Measurements from ENCODE around the gene STAG3.
A peak's percentile ranks its signal among the peaks of the same experiment; 100 is the strongest.

Gene STAG3

DNA sequence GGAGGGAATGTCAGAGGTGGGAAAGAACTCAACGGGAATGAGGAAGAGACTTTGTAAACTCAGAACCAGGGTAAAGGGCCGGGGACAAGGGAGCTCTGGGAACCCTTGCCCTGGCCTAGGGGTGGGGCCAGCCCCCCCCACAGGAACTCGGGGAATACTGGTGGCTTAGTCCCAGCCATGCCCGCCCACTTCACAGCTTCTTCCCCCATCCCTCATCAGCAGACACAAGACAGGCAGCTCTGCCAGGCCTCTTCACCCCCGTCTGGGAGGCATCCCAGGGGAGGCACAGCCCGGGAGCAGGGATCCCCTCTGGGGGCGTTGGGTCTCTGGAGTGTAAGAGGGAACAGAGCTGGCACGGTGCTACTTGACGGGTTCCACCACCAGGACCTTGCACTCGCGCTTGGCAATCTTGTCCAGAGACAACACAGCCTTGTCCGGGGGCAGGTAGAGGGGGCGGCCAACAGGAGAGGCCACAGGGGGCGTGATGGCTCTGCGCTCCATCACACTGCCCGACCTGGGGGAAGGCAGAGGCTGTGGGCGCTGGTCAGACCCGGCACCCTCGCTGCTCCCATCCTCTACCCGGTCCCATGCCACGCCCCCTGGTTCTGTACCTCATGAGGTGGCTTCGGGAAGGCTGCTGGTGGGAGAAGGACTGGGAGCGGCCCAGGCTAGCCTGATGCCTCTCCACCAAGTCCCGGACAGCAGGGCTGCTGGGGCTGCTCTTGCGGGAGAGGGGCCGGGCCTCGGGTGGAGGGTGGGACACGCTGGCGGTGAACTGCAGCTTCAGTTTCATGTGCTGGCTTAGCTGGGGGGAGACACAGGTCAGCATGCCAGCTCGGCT, 22.8 kb upstream of the STAG3 start:
- DNase-seq, result no peak

DNA sequence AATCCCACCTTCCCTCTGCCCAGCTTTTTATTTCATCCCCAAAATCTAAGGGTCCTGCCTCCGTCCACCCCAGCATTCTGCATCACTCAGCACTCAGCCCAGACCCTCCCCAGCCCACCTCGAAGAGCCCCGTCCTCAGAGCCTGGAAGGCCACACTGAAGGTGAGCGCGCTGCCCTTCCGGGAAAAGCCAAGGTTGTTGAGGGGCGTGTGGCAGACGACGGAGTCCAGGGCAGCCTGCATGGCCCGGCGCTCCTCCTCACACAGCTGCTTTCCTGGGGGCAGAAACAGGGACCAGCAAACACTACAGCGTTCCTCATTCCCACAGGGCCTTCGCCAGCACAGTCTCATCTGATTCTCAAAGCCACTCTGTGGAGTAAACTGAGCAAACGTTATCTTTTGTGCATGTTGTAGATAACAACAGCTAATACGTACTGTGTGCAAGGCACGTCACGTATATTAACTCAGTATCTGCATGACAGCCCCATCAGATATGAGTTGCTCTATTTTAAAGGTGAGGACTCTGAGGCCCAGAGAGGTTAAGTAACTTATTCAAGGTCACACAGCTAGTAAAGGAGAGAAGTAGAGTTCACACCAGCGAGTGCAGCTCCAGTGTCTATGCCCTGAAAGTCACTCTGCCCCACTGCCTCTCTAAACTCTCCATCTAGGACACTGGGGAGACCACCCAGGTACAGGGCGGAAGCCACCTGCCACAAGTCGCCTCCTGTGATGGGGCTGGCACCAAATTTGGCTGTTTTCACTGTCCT, 22.0 kb upstream of the STAG3 start:
- no peak for DNase-seq

- peak; percentile 40 for DNase-seq
These were observed 21.2 kb upstream of the STAG3 start for GRCh38 chr7:100156331-100157068.

DNA sequence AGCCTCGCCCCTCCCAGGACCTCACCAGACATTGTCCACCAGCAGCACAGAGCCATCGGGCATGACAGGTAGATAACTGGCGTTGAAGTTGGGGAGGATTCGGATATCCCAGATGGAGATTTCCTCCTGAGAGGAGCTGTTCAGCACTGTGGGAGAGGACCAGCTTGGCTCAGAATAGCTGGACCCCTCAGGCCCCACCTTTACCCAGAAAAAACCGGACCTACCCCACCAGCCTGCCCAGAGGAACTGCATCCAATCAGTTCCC, 20.7 kb upstream of the STAG3 start:
- DNase-seq, result no peak

GRCh38 chr7:100157334-100158228, 20.1 kb upstream of the STAG3 start:
- DNase-seq, result no peak

DNA sequence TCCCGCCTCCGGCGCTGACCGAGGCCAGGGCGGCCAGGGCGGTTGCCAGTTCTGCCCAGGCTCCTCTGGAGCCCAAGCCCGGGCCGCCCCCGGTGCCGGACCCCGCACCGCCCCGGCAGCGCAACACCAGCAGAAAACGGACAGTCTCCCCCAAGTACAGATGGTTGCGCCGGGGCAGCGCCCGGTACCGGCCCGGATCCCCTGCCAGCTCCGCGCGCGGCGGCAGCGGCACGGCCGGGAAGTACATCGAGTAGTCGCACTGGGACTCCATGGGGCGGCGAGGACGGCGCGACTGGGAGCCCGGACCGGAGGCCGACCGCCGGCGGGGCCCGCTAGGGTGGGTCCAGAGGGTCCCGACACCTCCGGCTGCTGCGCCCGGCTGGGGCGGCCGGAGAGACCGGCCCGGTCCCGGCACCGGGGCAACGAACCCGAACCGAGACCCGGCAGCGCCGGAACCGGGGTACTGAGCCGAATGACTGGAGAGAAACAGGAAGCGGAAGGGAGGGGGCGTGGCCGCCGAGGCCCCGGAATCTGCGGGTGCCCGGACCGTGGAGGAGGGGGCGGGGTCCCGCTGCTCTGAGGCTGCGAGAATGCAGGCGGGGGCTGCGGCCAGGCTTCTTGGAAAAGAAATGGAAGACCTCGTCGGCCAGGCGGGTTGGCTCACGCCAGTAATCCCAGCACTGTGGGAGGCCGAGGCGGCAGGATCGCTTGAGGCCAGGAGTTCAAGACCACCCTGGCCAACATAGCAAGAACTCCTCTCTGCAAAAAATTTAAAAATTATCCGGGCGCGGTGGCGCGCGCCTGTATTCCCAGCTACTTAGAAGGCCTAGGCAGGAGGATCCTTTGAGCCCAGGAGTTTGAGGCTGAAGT, 19.3 kb upstream of the STAG3 start, which contains the start of gene TRAPPC14:
Gene TRAPPC14, minus strand, starts transcription at position 495 of the 870 bp plus-strand sequence. Its CDS starts 224 bp downstream, at position 271.
- DNase-seq, result peak; percentile 80

DNA sequence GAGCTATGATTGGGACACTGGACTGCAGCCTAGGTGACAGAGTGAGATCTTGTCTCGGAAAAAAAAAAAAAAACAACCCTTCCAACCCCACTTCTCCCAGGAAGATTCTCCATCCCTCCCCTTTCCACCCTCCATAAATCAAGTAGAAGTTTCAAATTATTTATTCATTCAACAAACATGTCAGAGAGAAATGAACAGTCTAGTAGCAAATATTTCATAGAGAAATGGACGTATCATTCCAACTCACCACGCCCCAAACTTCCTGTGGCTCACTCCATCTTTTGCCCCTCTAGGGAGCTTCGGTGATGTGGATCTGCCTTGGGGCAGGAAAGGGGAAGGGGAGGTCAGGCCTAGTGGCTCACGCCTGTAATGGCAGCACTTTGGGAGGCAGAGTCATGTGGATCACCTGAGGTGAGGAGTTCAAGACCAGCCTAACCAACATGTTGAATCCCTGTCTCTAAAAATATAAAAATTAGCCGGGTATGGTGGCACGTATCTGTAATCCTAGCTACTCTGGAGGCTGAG, 18.6 kb upstream of the STAG3 start:
- DNase-seq, result peak; percentile 20

GRCh38 chr7:100160067-100160466, 17.7 kb upstream of the STAG3 start:
- no peak for DNase-seq

DNA sequence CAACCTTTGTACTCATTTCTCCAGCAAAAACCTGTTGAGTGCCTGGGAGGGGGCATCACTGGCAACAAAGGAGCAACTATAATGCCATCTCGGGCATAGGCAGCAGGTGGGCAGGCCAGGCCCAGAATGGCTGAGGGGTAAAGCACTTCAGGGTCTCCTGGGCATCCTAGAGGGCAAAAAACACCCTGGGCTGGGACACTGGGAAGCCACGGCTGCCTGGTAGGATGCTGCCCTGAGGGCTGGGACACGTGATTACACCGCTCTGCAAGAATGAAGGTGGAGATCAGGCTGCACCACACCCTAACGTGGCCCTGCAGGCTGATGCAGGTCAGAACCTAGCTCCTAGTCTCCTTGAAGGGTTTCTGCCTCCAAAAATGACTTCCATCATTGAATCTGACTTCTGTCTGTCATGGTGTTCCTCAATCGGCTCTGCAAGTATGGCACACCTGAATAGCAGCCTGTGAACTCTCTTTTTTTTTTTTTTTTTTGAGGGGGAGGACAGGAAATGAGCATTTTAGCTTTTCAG, 14.6 kb upstream of the STAG3 start:
- DNase-seq, result no peak

DNA sequence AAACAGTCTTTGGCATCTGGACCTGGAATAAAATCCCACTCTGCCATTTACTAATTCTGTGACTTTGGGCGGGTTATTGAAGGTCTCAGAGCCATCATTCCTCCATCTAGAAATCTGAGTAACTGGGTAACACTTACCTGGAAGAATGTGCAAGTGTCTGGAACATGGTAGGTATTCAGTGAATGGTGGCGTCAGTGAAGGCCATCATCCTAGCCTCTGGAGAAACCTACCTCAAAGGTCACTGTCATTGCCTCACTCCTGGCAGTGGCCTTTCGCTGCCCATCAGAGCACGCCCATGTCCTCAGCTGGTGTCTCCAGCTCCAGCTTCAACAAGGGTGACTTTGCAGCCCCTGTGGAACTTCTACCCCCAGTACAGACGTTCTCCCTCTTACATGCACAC, 13.8 kb upstream of the STAG3 start:
- DNase-seq, result no peak

GRCh38 chr7:100166317-100166940, 11.3 kb upstream of the STAG3 start:
- DNase-seq, result no peak

DNA sequence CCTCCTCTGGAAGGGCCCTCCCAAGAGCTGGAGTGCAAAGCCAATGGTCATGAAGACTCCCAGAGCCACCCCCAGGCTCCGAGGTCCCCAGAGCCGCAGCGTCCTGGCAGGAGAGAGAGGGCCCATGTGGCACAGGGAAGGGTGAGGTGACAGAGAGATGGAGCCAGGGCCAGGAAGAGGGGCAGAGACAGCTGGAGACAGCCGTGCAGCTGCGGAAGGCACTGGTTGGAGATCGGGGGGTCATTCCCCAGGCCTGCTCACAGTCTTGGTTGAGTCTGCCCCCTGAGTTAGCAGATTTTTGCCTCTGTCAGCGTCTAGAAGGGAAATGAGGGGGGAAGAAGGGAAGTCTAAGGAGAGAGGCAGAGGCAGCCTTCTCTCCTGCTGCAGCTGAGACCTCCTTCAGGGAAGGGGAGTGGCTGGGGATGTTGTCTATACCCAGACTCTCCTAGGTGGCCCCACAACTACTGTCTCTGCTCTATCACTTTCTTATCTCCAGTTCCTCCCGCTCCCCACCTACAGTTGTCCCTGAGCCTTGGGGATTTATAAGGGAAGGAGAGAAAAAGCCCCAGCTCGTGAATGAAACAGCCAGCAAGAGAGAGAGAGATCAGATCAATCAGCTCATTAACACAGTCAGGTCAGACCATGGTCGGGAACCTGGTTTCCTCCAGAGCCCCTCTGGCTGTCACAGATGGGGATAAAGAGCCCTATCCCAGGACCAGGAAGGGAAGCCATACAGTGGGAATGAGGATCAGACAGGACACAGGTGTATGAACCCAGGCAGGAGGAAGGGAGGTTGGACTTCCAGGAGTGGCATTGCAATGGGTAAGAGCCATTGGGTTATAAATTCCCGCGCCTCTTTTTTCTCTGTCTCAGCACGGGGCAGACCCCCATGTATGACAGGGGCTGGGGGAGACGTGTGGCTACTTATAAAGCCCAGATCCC, 10.5 kb upstream of the STAG3 start:
- no peak for DNase-seq

GRCh38 chr7:100167912-100168323, 9.8 kb upstream of the STAG3 start:
- peak; percentile 72 for DNase-seq

DNA sequence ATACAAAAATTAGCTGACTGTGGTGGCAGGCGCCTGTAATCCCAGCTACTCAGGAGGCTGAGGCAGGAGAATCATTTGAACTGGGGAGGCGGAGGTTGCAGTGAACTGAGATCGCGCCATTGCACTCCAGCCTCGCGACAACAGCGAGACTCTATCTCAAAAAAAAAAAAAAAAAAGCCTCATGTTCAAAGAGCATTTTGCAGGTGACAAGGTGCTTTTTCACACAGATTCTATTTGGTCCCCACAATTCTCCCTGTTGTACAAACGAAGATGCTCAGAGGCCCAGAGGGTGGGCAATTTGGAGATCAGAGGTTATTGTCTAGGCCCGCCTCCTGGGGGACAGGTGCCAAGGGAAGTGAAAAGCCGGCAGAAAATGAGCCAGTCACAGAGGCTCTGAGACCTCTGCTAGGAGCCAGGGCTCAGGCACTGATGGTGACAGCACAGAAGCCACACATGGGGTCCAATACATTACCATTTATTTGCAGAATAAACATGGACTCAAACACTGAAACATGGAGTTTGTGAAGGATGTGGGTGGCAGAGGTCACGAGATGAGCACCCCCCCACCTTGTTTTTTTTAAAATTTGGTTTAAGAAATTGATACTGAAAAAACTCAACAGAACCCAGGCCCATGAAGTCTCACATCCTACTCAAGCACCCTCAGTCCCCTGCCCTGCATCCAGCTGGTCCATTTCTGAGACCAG, 8.4 kb upstream of the STAG3 start:
- no peak for DNase-seq

GRCh38 chr7:100170101-100170897, 7.4 kb upstream of the STAG3 start:
- DNase-seq, result no peak

DNA sequence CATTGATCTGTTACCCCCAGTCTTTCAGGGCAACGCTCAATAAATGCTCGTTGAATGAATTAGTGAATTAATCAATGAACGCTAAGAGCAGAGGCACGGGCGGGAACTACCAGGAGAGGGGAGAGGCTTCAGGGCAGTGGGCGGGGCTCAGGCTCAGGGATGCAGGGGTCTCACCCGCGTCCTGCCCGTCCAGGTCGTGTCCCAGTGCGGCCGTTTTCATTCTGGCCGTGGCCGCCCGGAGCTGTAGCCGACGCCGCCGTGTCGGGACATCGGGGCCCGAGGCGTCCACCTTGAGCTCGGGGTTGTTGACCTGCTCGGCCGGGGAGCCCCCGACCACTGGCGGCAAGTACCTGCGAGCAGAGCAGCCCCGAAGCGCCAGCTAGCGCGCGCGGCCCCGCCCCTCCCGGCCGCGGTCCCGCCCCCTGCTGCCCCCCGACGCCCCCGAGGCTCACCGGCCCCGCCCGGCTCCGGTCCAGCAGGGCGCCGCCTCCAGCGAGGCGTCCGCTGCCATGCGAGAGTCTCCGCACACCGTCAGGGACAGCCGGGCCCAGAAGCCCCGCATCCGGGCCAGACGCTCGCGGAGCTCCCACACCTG, 6.5 kb upstream of the STAG3 start:
- DNase-seq, result no peak

- no peak for DNase-seq
These were observed 5.9 kb upstream of the STAG3 start for GRCh38 chr7:100171840-100172239.

Measured in hematopoietic multipotent progenitor cell treated with erythropoietin and hydrocortisone succinate and interleukin-3 and kit ligand, for 8 days (in vitro differentiated cells).